Transverse colon (tissue), 4 donors: ENCODE results near the gene SLAMF7. TPM values are rescaled to one million over a fixed set of nuclear protein-coding genes. Genes with fewer than 3 reads are reported as not detected.

Experiments used
- DNase-seq: peaks from one replicate; pipeline ENCODE4 v3.0.0-alpha.2; 2019
- H3K27ac ChIP-seq, 4 donors: fragments of 200-600 bp; sonication (generic); 2 replicates each; pipeline ENCODE4 v1.5.1; 2016 to 2018; ENCODE audit warnings: inconsistent platforms in 4 of 4
- H3K27me3 ChIP-seq: fragments of 200-600 bp; sonication (generic); 2 replicates; pipeline ENCODE4 v1.5.1; 2017; ENCODE audit warnings: inconsistent platforms
- H3K36me3 ChIP-seq, 4 donors: fragments of 200-600 bp; sonication (generic); 2 replicates each; pipeline ENCODE4 v1.5.1; 2017 to 2019; ENCODE audit warnings: inconsistent platforms in 4 of 4
- H3K4me1 ChIP-seq, 4 donors: fragments of 200-600 bp; sonication (generic); 2 replicates each; pipeline ENCODE4 v1.5.1; 2017 to 2020; ENCODE audit warnings: inconsistent platforms in 4 of 4
- H3K4me3 ChIP-seq, 4 donors: fragments of 200-600 bp; sonication (generic); 1 replicate in 1 of 4; 2 replicates in 3 of 4; pipeline versions ENCODE4 v1.5.1 to v1.6.1; 2017 to 2019; ENCODE audit warnings: inconsistent platforms in 4 of 4
- H3K9me3 ChIP-seq, 2 donors: fragments of 200-600 bp; sonication (generic); 2 replicates each; pipeline ENCODE4 v1.5.1; 2017 to 2019; ENCODE audit warnings: inconsistent platforms in 2 of 2
- EP300 ChIP-seq: sonication (generic); formaldehyde crosslinking; IDR thresholded peaks from one replicate; pipeline ENCODE4 v1.6.1; 2017; ENCODE audit warnings: antibody characterized with exemption, low read depth
- POLR2A ChIP-seq: fragments of 450-650 bp; IDR thresholded peaks from one replicate; pipeline ENCODE4 v1.6.1; 2016; ENCODE audit warnings: antibody characterized with exemption, mild to moderate bottlenecking, moderate library complexity
- POLR2AphosphoS5 ChIP-seq, 3 donors: sonication (generic); formaldehyde crosslinking; IDR thresholded peaks; one replicate each; pipeline ENCODE4 v1.6.1; 2016; ENCODE audit warnings: antibody characterized with exemption in 3 of 3
- WGBS, 2 donors: methylation state at CpG; one replicate each; pipeline ENCODE4 v1.1.5; 2018; ENCODE audit warnings: low coverage in 1 of 2; 5-methylcytosine and 5-hydroxymethylcytosine counted together
- in situ Hi-C, 4 donors: fragments of 200-750 bp; cut with MboI; loops; one replicate each; pipeline versions ENCODE4 v1.15.0 to v1.15.1; 2017; ENCODE audit warnings: low sequenced_read_pairs in 3 of 4, low pct_ligation_motif_present in 1 of 4, low pct_unique_long_range_greater_than_20kb in 1 of 4
- intact Hi-C: fragments of 100-400 bp; cut with DNase I; formaldehyde crosslinking; loops from one replicate; pipeline ENCODE4 v1.15.1; 2023; ENCODE audit warnings: low total_unique reads
- total RNA-seq, 4 donors: library from RNA; depleted of rRNA; stranded (reverse); fragments of >200 nt; gene quantifications; one replicate each; pipeline ENCODE4 v1.1.0, GENCODE V29; 2016
- TF ChIP-seq, protein P1 (sequence below), 5 experiments: fragments of 200-600 bp in 3 of 5; fragments of 450-650 bp in 2 of 5; sonication (generic) in 3 of 5; IDR thresholded peaks; 1 replicate in 2 of 5; 2 replicates in 3 of 5; pipeline ENCODE4 v1.5.1; 2016 to 2017; ENCODE audit warnings: antibody characterized with exemption in 5 of 5, inconsistent platforms in 3 of 5, mild to moderate bottlenecking in 2 of 5, moderate library complexity in 1 of 5

Gene SLAMF7
- total RNA-seq, 4 donors from 2014 or later: 0.20 to 15.4 (median 2.7) TPM; not detected in 1

- DNase-seq: no peak
Measured at GRCh38 chr1:160761046-160761445, 22.0 kb downstream of the SLAMF7 start.

GRCh38 chr1:160761886-160762285, 22.8 kb downstream of the SLAMF7 start:
- no peak overlapping the region for H3K4me3 ChIP-seq
- TF ChIP-seq POLR2AphosphoS5 (IDR thresholded peaks at IDR 0.05): no peak
- TF ChIP-seq, protein P1, sequence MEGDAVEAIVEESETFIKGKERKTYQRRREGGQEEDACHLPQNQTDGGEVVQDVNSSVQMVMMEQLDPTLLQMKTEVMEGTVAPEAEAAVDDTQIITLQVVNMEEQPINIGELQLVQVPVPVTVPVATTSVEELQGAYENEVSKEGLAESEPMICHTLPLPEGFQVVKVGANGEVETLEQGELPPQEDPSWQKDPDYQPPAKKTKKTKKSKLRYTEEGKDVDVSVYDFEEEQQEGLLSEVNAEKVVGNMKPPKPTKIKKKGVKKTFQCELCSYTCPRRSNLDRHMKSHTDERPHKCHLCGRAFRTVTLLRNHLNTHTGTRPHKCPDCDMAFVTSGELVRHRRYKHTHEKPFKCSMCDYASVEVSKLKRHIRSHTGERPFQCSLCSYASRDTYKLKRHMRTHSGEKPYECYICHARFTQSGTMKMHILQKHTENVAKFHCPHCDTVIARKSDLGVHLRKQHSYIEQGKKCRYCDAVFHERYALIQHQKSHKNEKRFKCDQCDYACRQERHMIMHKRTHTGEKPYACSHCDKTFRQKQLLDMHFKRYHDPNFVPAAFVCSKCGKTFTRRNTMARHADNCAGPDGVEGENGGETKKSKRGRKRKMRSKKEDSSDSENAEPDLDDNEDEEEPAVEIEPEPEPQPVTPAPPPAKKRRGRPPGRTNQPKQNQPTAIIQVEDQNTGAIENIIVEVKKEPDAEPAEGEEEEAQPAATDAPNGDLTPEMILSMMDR (IDR thresholded peaks at IDR 0.05): no peak
- TF ChIP-seq POLR2A: no peak
- no peak for TF ChIP-seq EP300
- no peak for DNase-seq
- no peaks in the 10 kb centered on the region for H3K27me3 ChIP-seq
- intact Hi-C loops (no loop called here), in situ Hi-C loops (loop anchor here in 1 of 4 donors (10.0 kb wide), 1 partner anchor 77 kb away; no protein-coding TSS in a partner anchor)
- WGBS, 2 donors: 93% methylated on average over 2 of the region's 2 CpGs; no CpG with 5 or more reads in 1 of the 2 donors
- H3K27ac ChIP-seq: no peak overlapping the region
- no peaks in the 10 kb centered on the region for H3K9me3 ChIP-seq
- H3K4me1 ChIP-seq: no peaks in the 10 kb centered on the region
- H3K36me3 ChIP-seq: no peaks in the 10 kb centered on the region

More at GRCh38 chr1:160761046-160761445, 22.0 kb downstream of the SLAMF7 start:
- no peaks in the 10 kb centered on the region for H3K4me1 ChIP-seq
- intact Hi-C loops: no loop called here
- H3K4me3 ChIP-seq: no peak overlapping the region
- H3K9me3 ChIP-seq: no peaks in the 10 kb centered on the region
- no peaks in the 10 kb centered on the region for H3K36me3 ChIP-seq
- in situ Hi-C loops: loop anchor here in 1 of 4 donors (10.0 kb wide), 1 partner anchor 76 kb away; no protein-coding TSS in a partner anchor
- 81 to 89% methylated on average over 3 to 4 of the region's 4 CpGs for WGBS, 2 donors
- H3K27ac ChIP-seq: no peak overlapping the region
- TF ChIP-seq POLR2AphosphoS5 (IDR thresholded peaks at IDR 0.05): no peak
- TF ChIP-seq, protein P1 (IDR thresholded peaks at IDR 0.05): no peak
- TF ChIP-seq EP300: no peak
- no peaks in the 10 kb centered on the region for H3K27me3 ChIP-seq

DNA sequence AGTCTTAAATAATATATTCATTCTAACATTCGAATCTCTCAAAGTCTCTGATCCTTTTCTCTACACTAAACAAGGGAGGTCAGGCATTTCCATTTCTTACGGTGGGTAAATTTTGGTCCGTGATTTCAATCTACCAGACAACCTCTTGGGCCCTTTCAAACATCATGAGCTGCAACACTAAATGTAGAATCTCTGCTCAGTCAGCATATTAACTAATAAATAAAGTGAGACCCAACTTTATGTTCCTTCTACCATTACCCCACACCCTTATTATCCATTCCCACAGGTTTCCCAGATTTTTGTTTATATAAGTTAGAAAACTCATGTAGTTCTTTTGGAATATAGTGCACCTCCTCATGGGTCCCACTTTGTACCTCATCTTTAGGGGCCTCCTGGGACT, 24.9 kb downstream of the SLAMF7 start:
- in situ Hi-C loops: loop anchor here in 1 of 4 donors (10.0 kb wide), 1 partner anchor 79 kb away; no protein-coding TSS in a partner anchor
- TF ChIP-seq EP300 (no peak), POLR2A (no peak), POLR2AphosphoS5 (IDR thresholded peaks at IDR 0.05) (no peak)
- TF ChIP-seq, protein P1 (IDR thresholded peaks at IDR 0.05): no peak

GRCh38 chr1:160767395-160768294, 28.6 kb downstream of the SLAMF7 start:
- Histone ChIP-seq H3K4me1 (no peaks in the 10 kb centered on the region), H3K27ac (peak overlapping the region; percentile 16 to 56 (median 34)), H3K4me3 (no peak overlapping the region), H3K27me3 (no peaks in the 10 kb centered on the region), H3K9me3 (no peaks in the 10 kb centered on the region), H3K36me3 (no peaks in the 10 kb centered on the region)
- TF ChIP-seq, protein P1 (IDR thresholded peaks at IDR 0.05): no peak
- TF ChIP-seq EP300 (no peak), POLR2AphosphoS5 (IDR thresholded peaks at IDR 0.05) (no peak), POLR2A (no peak)
- in situ Hi-C loops: loop anchor here in 1 of 4 donors (10.0 kb wide), 1 partner anchor 83 kb away; no protein-coding TSS in a partner anchor
- intact Hi-C loops: no loop called here
- WGBS, 2 donors: 62 to 70% methylated on average over 5 to 8 of the region's 8 CpGs
- no peak for DNase-seq

More for the DNA sequence above, 24.9 kb downstream of the SLAMF7 start:
- H3K36me3 ChIP-seq: no peaks in the 10 kb centered on the region
- H3K9me3 ChIP-seq: no peaks in the 10 kb centered on the region
- no peak for DNase-seq
- intact Hi-C loops: no loop called here
- 78 to 82% methylated on average over 3 of the region's 3 CpGs for WGBS, 2 donors
- H3K4me1 ChIP-seq: no peaks in the 10 kb centered on the region
- H3K4me3 ChIP-seq: no peak overlapping the region
- H3K27me3 ChIP-seq: no peaks in the 10 kb centered on the region
- no peak overlapping the region for H3K27ac ChIP-seq
